ENCODE results near the gene PTPRU. TPM values are rescaled to one million over a fixed set of nuclear protein-coding genes. Genes with fewer than 3 reads are reported as not detected.

Gene PTPRU
- total RNA-seq, 1 experiment from 2014 or later = 45.5 TPM

- no peak overlapping the region for H2BK15ac ChIP-seq (ENCODE audit: low read depth, low read length)
- H2BK5ac ChIP-seq (ENCODE audit: insufficient read length, low read length) = no peak overlapping the region
- Mint-ChIP-seq H3K36me3 (ENCODE audit: insufficient read depth in 1 of 3, low read depth in 3 of 3) (peaks cover 3 to 12% (median 10%) of the 10 kb centered on the region in 3 experiments; a peak in 6 of 7 replicates), H3K9me3 (no peaks in the 10 kb centered on the region), H3K4me1 (peaks cover 21 to 30% of the 10 kb centered on the region in 2 experiments), H3K4me3 (peak overlapping the region; percentile 21 to 62; a peak in 3 of 5 replicates), H3K27ac (peak overlapping the region; percentile 90 to 95 (median 91)), H3K27me3 (ENCODE audit: low read depth) (no peaks in the 10 kb centered on the region; the same call in 1 of the 2 replicates)
- no peaks in the 10 kb centered on the region for H3K27me3 ChIP-seq (ENCODE audit: insufficient read depth, low read length)
- no peaks in the 10 kb centered on the region for H3K9me3 ChIP-seq (ENCODE audit: control insufficient read depth, low read depth, low read length)
- H3T11ph ChIP-seq (ENCODE audit: low read length) = no peak overlapping the region
- H4K91ac ChIP-seq (ENCODE audit: insufficient read length, low read depth, low read length) = no peak overlapping the region
- H3K4me1 ChIP-seq (ENCODE audit: insufficient read depth, low read length) = peaks cover 8% of the 10 kb centered on the region
- H3K23me2 ChIP-seq (ENCODE audit: insufficient read length, low read depth, low read length, poor library complexity, severe bottlenecking) = no peaks in the 10 kb centered on the region
- H2BK12ac ChIP-seq (ENCODE audit: insufficient read length, low read depth, low read length) = no peak overlapping the region
- no CpG with 5 or more reads among the region's 7 CpGs for WGBS (ENCODE audit: extremely low coverage, insufficient read length, low lambda C conversion rate)
- peak; percentile 89 for DNase-seq
- no peak overlapping the region for H2AFZ ChIP-seq (ENCODE audit: low read length)
- H3K14ac ChIP-seq (ENCODE audit: insufficient read depth, low read length) = no peak overlapping the region
- H4K20me1 ChIP-seq (ENCODE audit: control insufficient read depth, insufficient read depth, insufficient read length) = no peaks in the 10 kb centered on the region
- no peak overlapping the region for H4K5ac ChIP-seq (ENCODE audit: insufficient read length, low read depth, low read length)
- no peak overlapping the region for H3K18ac ChIP-seq (ENCODE audit: insufficient read length, low read depth, low read length)
- H2BK120ac ChIP-seq (ENCODE audit: low read depth, low read length, poor library complexity, severe bottlenecking) = no peak overlapping the region
- TF ChIP-seq CTCF (conservative IDR thresholded peaks at IDR 0.05) = no peak
- H3K79me2 ChIP-seq (ENCODE audit: insufficient read depth, low read length) = no peaks in the 10 kb centered on the region
- H3K56ac ChIP-seq (ENCODE audit: insufficient read length, low read depth, low read length) = no peak overlapping the region
- no peak overlapping the region for H2BK20ac ChIP-seq (ENCODE audit: low read depth, low read length, poor library complexity, severe bottlenecking)
- no peak overlapping the region for H3K27ac ChIP-seq (ENCODE audit: insufficient read length, low read depth, low read length)
- H3K4me2 ChIP-seq (ENCODE audit: insufficient read depth, insufficient read length, low read length) = peak overlapping the region; percentile 23
- H3K23ac ChIP-seq (ENCODE audit: insufficient read length, low read depth, low read length) = no peak overlapping the region
- H3K79me1 ChIP-seq (ENCODE audit: insufficient read depth, low read depth, low read length, poor library complexity, severe bottlenecking) = no peaks in the 10 kb centered on the region
- H4K8ac ChIP-seq (replicated peaks; ENCODE audit: insufficient read length, low read depth, low read length) = no peak overlapping the region
- no peak overlapping the region for H3K4ac ChIP-seq (ENCODE audit: low read depth, low read length)
- no peak overlapping the region for H3K9ac ChIP-seq (ENCODE audit: extremely low read depth, insufficient read length, low read length)
- H2AK5ac ChIP-seq (ENCODE audit: insufficient read length, low read length) = no peak overlapping the region
These were observed 35.4 kb downstream of the PTPRU start for GRCh38 chr1:29271724-29272123.

Data from H9 (cell line).